ENCODE data around the gene SCN2B.

GRCh38 chr11:118139578-118139977, 36.9 kb downstream of the SCN2B start:
- TF ChIP-seq ZBTB1 (tag by site-specific recombination; IDR thresholded peaks at IDR 0.05) (no peak), REST (tag by site-specific recombination; IDR thresholded peaks at IDR 0.05) (no peak), PRDM2 (tag by site-specific recombination; IDR thresholded peaks at IDR 0.05; ENCODE audit: borderline replicate concordance) (no peak), ATF2 (tag by site-specific recombination; IDR thresholded peaks at IDR 0.05; ENCODE audit: low read depth) (no peak), ZNF2 (tag by site-specific recombination; IDR thresholded peaks at IDR 0.05) (no peak)

Measured in HEK293 (cell line).